Small intestine (tissue), 7 donors: ENCODE results near the gene SORCS1. TPM values are rescaled to one million over a fixed set of nuclear protein-coding genes. Genes with fewer than 3 reads are reported as not detected.
A peak's percentile ranks its signal among the peaks of the same experiment; 100 is the strongest.

Source experiments
- DNase-seq, 2 donors: peaks; one replicate each; pipeline versions ENCODE4 v3.0.0 to v3.0.0-alpha.2; 2013
- FAIRE-seq: peaks from 2 replicates; lab custom pipeline; 2012; peaks lifted over from hg19 to GRCh38; lab: Jason Lieb, UNC
- H3K27ac ChIP-seq, 3 donors: one replicate each; pipeline ENCODE4 v1.5.1; 2013; ENCODE audit warnings: low read length in 2 of 3, mild to moderate bottlenecking in 2 of 3, control low read depth in 1 of 3, inconsistent platforms in 1 of 3, low read depth in 1 of 3, moderate library complexity in 1 of 3
- H3K27me3 ChIP-seq, 3 donors: one replicate each; pipeline ENCODE4 v1.6.1; 2013; ENCODE audit warnings: low read length in 3 of 3, inconsistent platforms in 1 of 3; ENCODE audit not compliant: control insufficient read depth in 3 of 3, insufficient read depth in 3 of 3
- H3K36me3 ChIP-seq, 3 donors: one replicate each; pipeline ENCODE4 v1.6.1; 2013; ENCODE audit warnings: low read length in 3 of 3, inconsistent platforms in 1 of 3, low read depth in 1 of 3, mild to moderate bottlenecking in 1 of 3, moderate library complexity in 1 of 3; ENCODE audit not compliant: control insufficient read depth in 3 of 3, insufficient read depth in 2 of 3
- H3K4me1 ChIP-seq, 3 donors: one replicate each; pipeline ENCODE4 v1.6.1; 2013; ENCODE audit warnings: low read length in 2 of 3, inconsistent platforms in 1 of 3, low read depth in 1 of 3, mild to moderate bottlenecking in 1 of 3, moderate library complexity in 1 of 3; ENCODE audit not compliant: control insufficient read depth in 3 of 3, insufficient read depth in 2 of 3
- H3K4me3 ChIP-seq, 3 donors: one replicate each; pipeline ENCODE4 v1.5.1; 2013; ENCODE audit warnings: low read length in 3 of 3, control low read depth in 1 of 3, inconsistent platforms in 1 of 3, low read depth in 1 of 3, mild to moderate bottlenecking in 1 of 3, moderate library complexity in 1 of 3
- H3K9me3 ChIP-seq, 2 donors: one replicate each; pipeline ENCODE4 v1.6.1; 2013; ENCODE audit warnings: low read depth in 1 of 2, low read length in 1 of 2; ENCODE audit not compliant: control insufficient read depth in 2 of 2, insufficient read depth in 1 of 2
- WGBS, 3 donors: extraction: QIAGEN DNeasy Blood & Tissue Kit; methylation state at CpG; one replicate each; pipeline ENCODE4 v1.1.7; 2013; 5-methylcytosine and 5-hydroxymethylcytosine counted together
- polyA plus RNA-seq, 4 donors: library from polyadenylated mRNA; stranded (reverse) in 3 of 4; unstranded in 1 of 4; fragments of 200-250 nt in 3 of 4; fragments of 120-200 nt in 1 of 4; gene quantifications; one replicate each; pipeline versions ENCODE4 v1.2.1 to v1.2.3, GENCODE V29; 2013
- donor health status: healthy with polysubstance abuse.
- donor health status: control.
- donor health status: control.
- donor health status: Bipolar disorder and iron deficiency.
- donor health status: healthy.

The SORCS1 gene
- polyA plus RNA-seq, 4 donors, result under 0.01 to 1.4 (median 1.3) TPM; not detected in 1

- FAIRE-seq (no peak), DNase-seq (no peak)
- no peaks in the 10 kb centered on the region for H3K27me3 ChIP-seq
- no peak overlapping the region for H3K4me3 ChIP-seq
- no peaks in the 10 kb centered on the region for H3K36me3 ChIP-seq
- H3K27ac ChIP-seq, result no peak overlapping the region
- H3K4me1 ChIP-seq, result no peaks in the 10 kb centered on the region
- WGBS, 3 donors, result 65 to 90% (median 82%) methylated on average over 3 of the region's 3 CpGs
- no peaks in the 10 kb centered on the region for H3K9me3 ChIP-seq
Measured at GRCh38 chr10:106820579-106820978, 343.9 kb downstream of the SORCS1 start.

- Histone ChIP-seq H3K36me3 (no peaks in the 10 kb centered on the region), H3K9me3 (no peaks in the 10 kb centered on the region), H3K4me3 (no peak overlapping the region), H3K4me1 (no peaks in the 10 kb centered on the region), H3K27me3 (no peaks in the 10 kb centered on the region), H3K27ac (no peak overlapping the region)
- FAIRE-seq (no peak), DNase-seq (no peak)
- WGBS, 3 donors, result 66 to 81% (median 67%) methylated on average over 4 of the region's 4 CpGs
Measured at GRCh38 chr10:106819490-106819889, 345.0 kb downstream of the SORCS1 start.

DNA sequence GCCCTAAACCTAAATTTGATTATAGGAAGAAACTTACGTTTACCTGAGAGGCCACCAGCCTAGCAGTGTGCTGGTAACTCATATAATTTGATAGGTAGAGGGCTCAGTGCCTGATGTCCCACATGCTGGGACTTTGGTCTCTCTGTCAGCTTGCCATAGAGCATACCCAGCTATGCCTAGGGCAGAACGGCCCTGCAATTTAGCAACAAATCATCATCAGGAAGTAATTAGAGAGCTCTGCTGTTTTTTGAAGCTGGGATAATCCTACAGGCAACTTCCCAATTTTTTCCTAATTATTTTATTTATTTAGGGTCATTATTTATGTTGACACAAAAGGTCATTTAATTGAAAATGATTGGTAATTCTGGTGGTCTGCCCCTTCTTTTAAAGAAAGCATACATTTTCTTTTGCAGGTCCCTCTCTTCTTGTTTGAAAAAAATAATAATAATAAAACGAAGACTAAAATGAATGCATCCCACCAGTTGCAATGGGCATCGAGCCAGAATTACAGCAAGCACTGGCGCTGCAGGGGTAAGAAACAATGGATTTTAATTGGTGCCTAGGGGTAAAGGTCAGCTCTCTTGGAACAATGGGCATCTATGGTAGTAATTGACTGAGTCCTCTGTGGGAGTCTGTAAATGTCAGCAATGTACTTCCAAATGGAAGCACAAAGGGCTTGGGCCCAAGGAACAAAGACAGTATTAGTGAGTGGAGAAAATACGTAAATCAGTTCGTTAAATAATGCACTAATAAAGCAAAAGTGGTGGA lies 348.0 kb downstream of the SORCS1 start:
- Histone ChIP-seq H3K27ac (no peak overlapping the region), H3K4me3 (no peak overlapping the region), H3K4me1 (no peaks in the 10 kb centered on the region), H3K36me3 (no peaks in the 10 kb centered on the region), H3K27me3 (no peaks in the 10 kb centered on the region), H3K9me3 (no peaks in the 10 kb centered on the region)
- 47 to 74% (median 52%) methylated on average over 7 of the region's 7 CpGs for WGBS, 3 donors
- no peak for DNase-seq
- FAIRE-seq, result no peak

GRCh38 chr10:106815427-106816043 lies 349.0 kb downstream of the SORCS1 start:
- Histone ChIP-seq H3K36me3 (no peaks in the 10 kb centered on the region), H3K9me3 (no peaks in the 10 kb centered on the region), H3K27ac (no peak overlapping the region), H3K27me3 (no peaks in the 10 kb centered on the region), H3K4me1 (no peaks in the 10 kb centered on the region), H3K4me3 (no peak overlapping the region)
- DNase-seq (no peak), FAIRE-seq (no peak)
- 39 to 65% (median 52%) methylated on average over 3 of the region's 3 CpGs for WGBS, 3 donors

- Histone ChIP-seq H3K36me3 (no peaks in the 10 kb centered on the region), H3K27me3 (no peaks in the 10 kb centered on the region), H3K9me3 (no peaks in the 10 kb centered on the region), H3K27ac (no peak overlapping the region), H3K4me1 (no peaks in the 10 kb centered on the region), H3K4me3 (no peak overlapping the region)
- no peak for FAIRE-seq
- no peak for DNase-seq
- WGBS, 3 donors, result 21 to 64% (median 22%) methylated on average over 1 of the region's 1 CpG
Measured at GRCh38 chr10:106804992-106805582, 359.4 kb downstream of the SORCS1 start.

DNA sequence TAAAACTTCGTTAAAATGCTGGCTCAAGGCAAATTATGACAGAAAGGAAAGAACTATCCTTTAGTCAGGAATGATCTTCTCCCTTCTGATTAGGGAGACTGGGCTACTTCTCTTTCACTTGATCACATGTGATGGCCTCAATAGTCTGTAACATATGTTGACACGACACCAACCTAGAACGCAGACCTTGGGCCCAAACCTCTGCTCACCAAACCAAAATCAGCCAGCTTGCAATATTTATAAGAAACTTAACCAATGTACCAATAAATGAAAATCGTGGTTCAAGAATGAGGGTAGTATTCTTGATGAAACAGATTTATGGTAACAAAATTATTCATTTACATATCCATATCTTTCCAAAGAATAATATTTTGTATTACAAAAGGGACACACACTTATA lies 361.6 kb downstream of the SORCS1 start:
- Histone ChIP-seq H3K27ac (no peak overlapping the region), H3K9me3 (no peaks in the 10 kb centered on the region), H3K36me3 (no peaks in the 10 kb centered on the region), H3K4me1 (no peaks in the 10 kb centered on the region), H3K4me3 (no peak overlapping the region), H3K27me3 (no peaks in the 10 kb centered on the region)
- 84 to 93% (median 84%) methylated on average over 4 of the region's 4 CpGs for WGBS, 3 donors
- FAIRE-seq, result no peak
- DNase-seq, result no peak

DNA sequence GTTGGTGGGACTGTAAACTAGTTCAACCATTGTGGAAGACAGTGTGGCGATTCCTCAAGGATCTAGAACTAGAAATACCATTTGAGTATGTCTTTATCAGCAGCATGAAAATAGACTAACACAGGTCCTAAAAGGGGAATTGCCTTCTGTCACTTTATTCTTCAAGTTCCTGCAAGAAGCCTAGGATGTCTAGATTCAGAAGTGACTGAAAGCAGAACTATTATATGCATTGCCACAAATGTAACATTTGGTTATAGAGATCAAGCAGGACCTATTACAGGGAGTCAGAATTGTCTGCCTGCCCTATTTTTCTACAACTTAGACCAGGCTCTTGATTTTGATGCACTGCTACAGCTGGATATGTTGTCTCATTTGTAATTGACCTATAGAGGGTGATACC lies 364.7 kb downstream of the SORCS1 start:
- 77 to 86% (median 80%) methylated on average over 1 of the region's 1 CpG for WGBS, 3 donors
- Histone ChIP-seq H3K27me3 (no peaks in the 10 kb centered on the region), H3K4me1 (no peaks in the 10 kb centered on the region), H3K27ac (no peak overlapping the region), H3K36me3 (no peaks in the 10 kb centered on the region), H3K9me3 (no peaks in the 10 kb centered on the region), H3K4me3 (no peak overlapping the region)
- DNase-seq (no peak), FAIRE-seq (no peak)

- peak in 1 of 2 donors; percentile 22 for DNase-seq
- Histone ChIP-seq H3K36me3 (no peaks in the 10 kb centered on the region), H3K4me3 (no peak overlapping the region), H3K27ac (no peak overlapping the region), H3K4me1 (no peaks in the 10 kb centered on the region), H3K9me3 (no peaks in the 10 kb centered on the region), H3K27me3 (no peaks in the 10 kb centered on the region)
- no peak for FAIRE-seq
- 14 to 25% (median 20%) methylated on average over 4 of the region's 4 CpGs for WGBS, 3 donors
Measured at GRCh38 chr10:106795619-106796018, 368.9 kb downstream of the SORCS1 start.
